ENCODE measurements around the gene PIEZO2.

DNA sequence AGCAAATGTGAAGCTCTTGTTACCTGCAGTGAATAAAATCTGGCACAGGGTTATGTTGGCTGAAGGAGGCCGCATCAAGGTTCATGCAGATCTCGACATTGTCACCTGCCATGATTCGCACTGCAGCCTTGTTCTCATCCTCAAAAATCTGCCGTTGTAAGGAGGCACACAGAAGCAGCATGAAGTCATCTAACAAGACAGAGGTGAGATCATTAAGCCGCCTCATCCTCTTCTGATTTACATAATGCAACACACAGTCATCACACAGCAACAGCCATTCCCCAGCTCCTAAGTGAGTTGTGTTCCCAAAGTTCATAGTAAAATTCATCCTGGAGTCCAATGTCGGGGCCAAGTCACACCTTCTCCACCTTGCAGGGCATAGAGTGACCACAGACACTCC is 391.4 kb downstream of the PIEZO2 start:
- TF ChIP-seq, protein P1, sequence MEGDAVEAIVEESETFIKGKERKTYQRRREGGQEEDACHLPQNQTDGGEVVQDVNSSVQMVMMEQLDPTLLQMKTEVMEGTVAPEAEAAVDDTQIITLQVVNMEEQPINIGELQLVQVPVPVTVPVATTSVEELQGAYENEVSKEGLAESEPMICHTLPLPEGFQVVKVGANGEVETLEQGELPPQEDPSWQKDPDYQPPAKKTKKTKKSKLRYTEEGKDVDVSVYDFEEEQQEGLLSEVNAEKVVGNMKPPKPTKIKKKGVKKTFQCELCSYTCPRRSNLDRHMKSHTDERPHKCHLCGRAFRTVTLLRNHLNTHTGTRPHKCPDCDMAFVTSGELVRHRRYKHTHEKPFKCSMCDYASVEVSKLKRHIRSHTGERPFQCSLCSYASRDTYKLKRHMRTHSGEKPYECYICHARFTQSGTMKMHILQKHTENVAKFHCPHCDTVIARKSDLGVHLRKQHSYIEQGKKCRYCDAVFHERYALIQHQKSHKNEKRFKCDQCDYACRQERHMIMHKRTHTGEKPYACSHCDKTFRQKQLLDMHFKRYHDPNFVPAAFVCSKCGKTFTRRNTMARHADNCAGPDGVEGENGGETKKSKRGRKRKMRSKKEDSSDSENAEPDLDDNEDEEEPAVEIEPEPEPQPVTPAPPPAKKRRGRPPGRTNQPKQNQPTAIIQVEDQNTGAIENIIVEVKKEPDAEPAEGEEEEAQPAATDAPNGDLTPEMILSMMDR (IDR thresholded peaks at IDR 0.05; ENCODE audit: insufficient read depth, low read length) = no peak
- no peak for TF ChIP-seq GABPA (IDR thresholded peaks at IDR 0.05; ENCODE audit: low read depth)
- TF ChIP-seq, protein P2, sequence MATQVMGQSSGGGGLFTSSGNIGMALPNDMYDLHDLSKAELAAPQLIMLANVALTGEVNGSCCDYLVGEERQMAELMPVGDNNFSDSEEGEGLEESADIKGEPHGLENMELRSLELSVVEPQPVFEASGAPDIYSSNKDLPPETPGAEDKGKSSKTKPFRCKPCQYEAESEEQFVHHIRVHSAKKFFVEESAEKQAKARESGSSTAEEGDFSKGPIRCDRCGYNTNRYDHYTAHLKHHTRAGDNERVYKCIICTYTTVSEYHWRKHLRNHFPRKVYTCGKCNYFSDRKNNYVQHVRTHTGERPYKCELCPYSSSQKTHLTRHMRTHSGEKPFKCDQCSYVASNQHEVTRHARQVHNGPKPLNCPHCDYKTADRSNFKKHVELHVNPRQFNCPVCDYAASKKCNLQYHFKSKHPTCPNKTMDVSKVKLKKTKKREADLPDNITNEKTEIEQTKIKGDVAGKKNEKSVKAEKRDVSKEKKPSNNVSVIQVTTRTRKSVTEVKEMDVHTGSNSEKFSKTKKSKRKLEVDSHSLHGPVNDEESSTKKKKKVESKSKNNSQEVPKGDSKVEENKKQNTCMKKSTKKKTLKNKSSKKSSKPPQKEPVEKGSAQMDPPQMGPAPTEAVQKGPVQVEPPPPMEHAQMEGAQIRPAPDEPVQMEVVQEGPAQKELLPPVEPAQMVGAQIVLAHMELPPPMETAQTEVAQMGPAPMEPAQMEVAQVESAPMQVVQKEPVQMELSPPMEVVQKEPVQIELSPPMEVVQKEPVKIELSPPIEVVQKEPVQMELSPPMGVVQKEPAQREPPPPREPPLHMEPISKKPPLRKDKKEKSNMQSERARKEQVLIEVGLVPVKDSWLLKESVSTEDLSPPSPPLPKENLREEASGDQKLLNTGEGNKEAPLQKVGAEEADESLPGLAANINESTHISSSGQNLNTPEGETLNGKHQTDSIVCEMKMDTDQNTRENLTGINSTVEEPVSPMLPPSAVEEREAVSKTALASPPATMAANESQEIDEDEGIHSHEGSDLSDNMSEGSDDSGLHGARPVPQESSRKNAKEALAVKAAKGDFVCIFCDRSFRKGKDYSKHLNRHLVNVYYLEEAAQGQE (IDR thresholded peaks at IDR 0.05; ENCODE audit: insufficient replicate concordance, low read depth) = no peak
